ENCODE measurements around the gene CMSS1.

The CMSS1 gene

GRCh38 chr3:100155590-100155989 lies 337.9 kb downstream of the CMSS1 start:
- DNase-seq = no peak

GRCh38 chr3:100157685-100158084 lies 340.0 kb downstream of the CMSS1 start:
- DNase-seq = no peak

- DNase-seq = no peak
Observed at GRCh38 chr3:100158918-100159330, 341.3 kb downstream of the CMSS1 start.

- no peak for DNase-seq
Observed at GRCh38 chr3:100159331-100160153, 341.9 kb downstream of the CMSS1 start.

GRCh38 chr3:100160521-100160920 lies 342.9 kb downstream of the CMSS1 start:
- DNase-seq = no peak

- DNase-seq = no peak
Observed at GRCh38 chr3:100163787-100164186, 346.1 kb downstream of the CMSS1 start.

- DNase-seq = no peak
Observed at GRCh38 chr3:100164743-100165142, 347.1 kb downstream of the CMSS1 start.

GRCh38 chr3:100165926-100166550 lies 348.4 kb downstream of the CMSS1 start:
- DNase-seq = no peak

- no peak for DNase-seq
Observed at GRCh38 chr3:100169201-100169920, 351.7 kb downstream of the CMSS1 start.

- no peak for DNase-seq
Observed at GRCh38 chr3:100170486-100170885, 352.8 kb downstream of the CMSS1 start.

GRCh38 chr3:100171211-100171914 lies 353.7 kb downstream of the CMSS1 start:
- DNase-seq = no peak

- DNase-seq = no peak
Observed at GRCh38 chr3:100173961-100174360, 356.3 kb downstream of the CMSS1 start.

GRCh38 chr3:100175637-100176280 lies 358.1 kb downstream of the CMSS1 start:
- no peak for DNase-seq

- no peak for DNase-seq
Observed at GRCh38 chr3:100179692-100180349, 362.2 kb downstream of the CMSS1 start.

- DNase-seq = no peak
Observed at GRCh38 chr3:100183608-100184125, 366.0 kb downstream of the CMSS1 start.

- DNase-seq = no peak
Observed at GRCh38 chr3:100184948-100185570, 367.4 kb downstream of the CMSS1 start.

- DNase-seq = no peak
Observed at GRCh38 chr3:100185847-100186246, 368.2 kb downstream of the CMSS1 start.

- DNase-seq = no peak
Observed at GRCh38 chr3:100189444-100189964, 371.8 kb downstream of the CMSS1 start.

- DNase-seq = no peak
Observed at GRCh38 chr3:100195375-100195774, 377.7 kb downstream of the CMSS1 start.

GRCh38 chr3:100197876-100198275 lies 380.2 kb downstream of the CMSS1 start:
- no peak for DNase-seq
